Colonic mucosa (tissue), 4 donors: ENCODE measurements around the gene DNASE1L2. TPM values are rescaled to one million over a fixed set of nuclear protein-coding genes. Genes with fewer than 3 reads are reported as not detected.
"Not testable (repeated sequence)": the region's sequence is repeated elsewhere in the genome, so short reads cannot be mapped to it uniquely, and the experiment has no call there.

ENCODE experiments used
- DNase-seq: peaks from one replicate; pipeline ENCODE4 v3.0.0-alpha.2; 2020
- H3K27ac ChIP-seq: fragments of 200-600 bp; one replicate; pipeline ENCODE4 v1.8.0; 2021
- H3K27me3 ChIP-seq: fragments of 200-600 bp; one replicate; pipeline ENCODE4 v1.8.0; 2021
- H3K36me3 ChIP-seq: fragments of 200-600 bp; one replicate; pipeline ENCODE4 v1.8.0; 2021
- H3K4me1 ChIP-seq: fragments of 200-600 bp; one replicate; pipeline ENCODE4 v1.8.0; 2021; ENCODE audit warnings: mild to moderate bottlenecking
- H3K4me3 ChIP-seq: fragments of 200-600 bp; one replicate; pipeline ENCODE4 v1.8.0; 2021
- H3K9ac ChIP-seq, 2 donors: one replicate each; pipeline ENCODE4 v1.7.0; 2013; ENCODE audit warnings: control low read depth in 2 of 2, low read depth in 2 of 2, low read length in 2 of 2
- H3K9me3 ChIP-seq: fragments of 200-600 bp; one replicate; pipeline ENCODE4 v1.8.0; 2021
- CTCF ChIP-seq: fragments of 200-600 bp; IDR thresholded peaks from one replicate; pipeline ENCODE4 v1.8.0; 2022; ENCODE audit warnings: antibody characterized with exemption, mild to moderate bottlenecking
- intact Hi-C: fragments of 100-400 bp; cut with DNase I; formaldehyde crosslinking; loops from one replicate; pipeline ENCODE4 v1.14.1; 2022
- total RNA-seq, 2 donors: library from RNA; stranded (reverse); fragmentation: NEBNext Ultra II Directional in 1 of 2; extraction: Animal tissue kit (Norgen Biotek cat#: 25700) in 1 of 2; gene quantifications; one replicate each; pipeline ENCODE4 v1.2.1, GENCODE V29; 2021
- donor health status: healthy.
- donor health status: DM: no; HTN: no; CAD: no.
- donor health status: DM: no; HTN: no; CAD: no.

The DNASE1L2 gene
- total RNA-seq, 2 donors from 2014 or later: 0.85 to 2.4 TPM

- intact Hi-C loops: no loop called here
- H3K4me1 ChIP-seq: peaks cover 9% of the 10 kb centered on the region
- no peaks in the 10 kb centered on the region for H3K27me3 ChIP-seq
- no peak for TF ChIP-seq CTCF
- no peak overlapping the region for H3K9ac ChIP-seq
- H3K4me3 ChIP-seq: no peak overlapping the region
- peaks cover 25% of the 10 kb centered on the region for H3K36me3 ChIP-seq
- no peak overlapping the region for H3K27ac ChIP-seq
- H3K9me3 ChIP-seq: no peaks in the 10 kb centered on the region
- no peak for DNase-seq
Observed at GRCh38 chr16:2256531-2257140, 20.4 kb downstream of the DNASE1L2 start.

GRCh38 chr16:2257726-2258125 is 21.5 kb downstream of the DNASE1L2 start:
- H3K36me3 ChIP-seq: peaks cover 31% of the 10 kb centered on the region
- no peaks in the 10 kb centered on the region for H3K27me3 ChIP-seq
- no peak for TF ChIP-seq CTCF
- H3K4me1 ChIP-seq: no peaks in the 10 kb centered on the region
- H3K4me3 ChIP-seq: no peak overlapping the region
- H3K27ac ChIP-seq: no peak overlapping the region
- no peaks in the 10 kb centered on the region for H3K9me3 ChIP-seq
- H3K9ac ChIP-seq: no peak overlapping the region
- no peak for DNase-seq
- intact Hi-C loops: no loop called here

- peaks cover 33% of the 10 kb centered on the region for H3K36me3 ChIP-seq
- H3K27ac ChIP-seq, H3K9ac ChIP-seq, H3K27me3 ChIP-seq, H3K4me1 ChIP-seq, H3K4me3 ChIP-seq, intact Hi-C loops, DNase-seq, H3K9me3 ChIP-seq: not testable (repeated sequence)
Observed at GRCh38 chr16:2258530-2258929, 22.3 kb downstream of the DNASE1L2 start.

- Histone ChIP-seq H3K9me3 (no peaks in the 10 kb centered on the region), H3K27ac (no peak overlapping the region), H3K27me3 (no peaks in the 10 kb centered on the region), H3K36me3 (peaks cover 28% of the 10 kb centered on the region), H3K4me1 (no peaks in the 10 kb centered on the region), H3K9ac (no peak overlapping the region), H3K4me3 (no peak overlapping the region)
- intact Hi-C loops: no loop called here
- no peak for DNase-seq
- no peak for TF ChIP-seq CTCF
Observed at GRCh38 chr16:2260250-2260649, 24.0 kb downstream of the DNASE1L2 start.

GRCh38 chr16:2263026-2263425 is 26.8 kb downstream of the DNASE1L2 start:
- H3K9me3 ChIP-seq, H3K4me1 ChIP-seq, H3K27me3 ChIP-seq, H3K27ac ChIP-seq, DNase-seq, H3K4me3 ChIP-seq, H3K9ac ChIP-seq, intact Hi-C loops: not testable (repeated sequence)
- H3K36me3 ChIP-seq: peaks cover 12% of the 10 kb centered on the region

GRCh38 chr16:2266887-2267286 is 30.6 kb downstream of the DNASE1L2 start:
- Histone ChIP-seq H3K27ac (peak overlapping the region; percentile 87), H3K4me3 (peak overlapping the region; percentile 95), H3K9ac (peak overlapping the region; percentile 34 to 91)
- H3K36me3 ChIP-seq, H3K4me1 ChIP-seq, H3K27me3 ChIP-seq, H3K9me3 ChIP-seq, DNase-seq, intact Hi-C loops: not testable (repeated sequence)

GRCh38 chr16:2267505-2267912 is 31.3 kb downstream of the DNASE1L2 start:
- H3K36me3 ChIP-seq, DNase-seq, H3K9me3 ChIP-seq, H3K4me1 ChIP-seq, H3K27me3 ChIP-seq, intact Hi-C loops: not testable (repeated sequence)
- H3K4me3 ChIP-seq: peak overlapping the region; percentile 95
- H3K9ac ChIP-seq: peak overlapping the region; percentile 34 to 91
- H3K27ac ChIP-seq: peak overlapping the region; percentile 87
